BJ (cell line): ENCODE measurements around the gene DNAH10. TPM values are rescaled to one million over a fixed set of nuclear protein-coding genes. Genes with fewer than 3 reads are reported as not detected.

ENCODE experiments used
- CTCF ChIA-PET: fragments of 350-600 bp; formaldehyde crosslinking; extraction: SDS; loops from one replicate; lab custom pipeline; 2021; ENCODE audit warnings: antibody characterized with exemption, inconsistent platforms; lab: Yijun Ruan, JAX
- POLR2A ChIA-PET: fragments of 300-600 bp; sonication (Branson Sonifier 250); formaldehyde crosslinking; extraction: SDS; loops from one replicate; lab custom pipeline; 2021; ENCODE audit warnings: antibody characterized with exemption; lab: Charles Lee
- DNase-seq: peaks from one replicate; pipeline ENCODE4 v3.0.0-alpha.2; 2011; ENCODE audit warnings: low read depth
- H3K27me3 ChIP-seq: 2 replicates; pipeline ENCODE4 v1.6.0; 2011; ENCODE audit warnings: low read length; ENCODE audit not compliant: control insufficient read depth, insufficient read depth
- H3K36me3 ChIP-seq: 2 replicates; pipeline ENCODE4 v1.5.1; 2011; ENCODE audit warnings: low read length; ENCODE audit not compliant: control insufficient read depth, insufficient read depth
- H3K4me3 ChIP-seq: 2 replicates; pipeline ENCODE4 v1.5.1; 2011; ENCODE audit warnings: low read depth, mild to moderate bottlenecking, control low read depth, low read length
- polyA plus RNA-seq: library from polyadenylated mRNA; depleted of rRNA; stranded (reverse); fragments of >200 nt; gene quantifications from 2 replicates; pipeline ENCODE4 v1.2.3, GENCODE V29; 2011
- TF ChIP-seq, protein P1 (sequence below): IDR thresholded peaks from 2 replicates; pipeline ENCODE4 v1.5.1; 2011; ENCODE audit warnings: low read depth, mild to moderate bottlenecking, control low read depth, inconsistent platforms, low read length, moderate library complexity; ENCODE audit not compliant: insufficient read depth

The DNAH10 gene
- polyA plus RNA-seq, 1 experiment = 0.61 TPM

GRCh38 chr12:123807002-123807401, 44.9 kb downstream of the DNAH10 start:
- Histone ChIP-seq H3K27me3 (0 out of 2 replicates have a peak, but pooled peaks cover 5% of the 10 kb centered on the region), H3K4me3 (no peak overlapping the region), H3K36me3 (no peaks in the 10 kb centered on the region)
- no peak for DNase-seq
- POLR2A ChIA-PET = no interaction called here
- TF ChIP-seq, protein P1, sequence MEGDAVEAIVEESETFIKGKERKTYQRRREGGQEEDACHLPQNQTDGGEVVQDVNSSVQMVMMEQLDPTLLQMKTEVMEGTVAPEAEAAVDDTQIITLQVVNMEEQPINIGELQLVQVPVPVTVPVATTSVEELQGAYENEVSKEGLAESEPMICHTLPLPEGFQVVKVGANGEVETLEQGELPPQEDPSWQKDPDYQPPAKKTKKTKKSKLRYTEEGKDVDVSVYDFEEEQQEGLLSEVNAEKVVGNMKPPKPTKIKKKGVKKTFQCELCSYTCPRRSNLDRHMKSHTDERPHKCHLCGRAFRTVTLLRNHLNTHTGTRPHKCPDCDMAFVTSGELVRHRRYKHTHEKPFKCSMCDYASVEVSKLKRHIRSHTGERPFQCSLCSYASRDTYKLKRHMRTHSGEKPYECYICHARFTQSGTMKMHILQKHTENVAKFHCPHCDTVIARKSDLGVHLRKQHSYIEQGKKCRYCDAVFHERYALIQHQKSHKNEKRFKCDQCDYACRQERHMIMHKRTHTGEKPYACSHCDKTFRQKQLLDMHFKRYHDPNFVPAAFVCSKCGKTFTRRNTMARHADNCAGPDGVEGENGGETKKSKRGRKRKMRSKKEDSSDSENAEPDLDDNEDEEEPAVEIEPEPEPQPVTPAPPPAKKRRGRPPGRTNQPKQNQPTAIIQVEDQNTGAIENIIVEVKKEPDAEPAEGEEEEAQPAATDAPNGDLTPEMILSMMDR = no peak
- CTCF ChIA-PET = interaction anchor here (0.6 to 6.4 kb wide), 6 partner anchors 21 to 225 kb away, joined by 3 to 54 read pairs (median 4); no protein-coding TSS in a partner anchor

DNA sequence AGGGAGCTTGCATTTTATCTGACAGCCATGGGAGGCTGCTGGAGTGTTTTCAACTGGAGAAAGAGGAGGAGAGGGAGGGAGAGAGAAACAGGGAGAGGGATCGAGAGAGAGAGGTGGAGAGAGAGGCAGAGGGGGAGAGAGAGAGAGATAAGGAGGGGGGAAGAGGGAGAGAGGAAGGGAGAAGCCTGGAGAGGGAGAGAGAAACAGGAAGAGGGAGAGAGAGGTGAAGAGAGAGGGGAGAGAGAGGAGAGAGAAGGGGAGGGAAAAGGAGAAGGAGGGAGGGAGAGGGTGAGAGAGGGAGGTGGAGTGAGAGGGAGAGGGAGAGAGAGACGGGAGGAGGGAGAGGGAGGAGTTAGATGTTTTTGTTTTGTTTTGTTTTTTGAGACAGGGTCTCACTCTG, 45.6 kb downstream of the DNAH10 start:
- H3K36me3 ChIP-seq = no peaks in the 10 kb centered on the region
- ChIA-PET POLR2A (no interaction called here), CTCF (interaction anchor here (0.6 to 6.4 kb wide), 5 partner anchors 20 to 177 kb away, joined by 3 to 54 read pairs (median 3); no protein-coding TSS in a partner anchor)
- H3K4me3 ChIP-seq = no peak overlapping the region
- DNase-seq = no peak
- 0 out of 2 replicates have a peak, but pooled peaks cover 5% of the 10 kb centered on the region for H3K27me3 ChIP-seq
- TF ChIP-seq, protein P1 = no peak

- TF ChIP-seq, protein P1 = peak; percentile 55
- DNase-seq = no peak
- Histone ChIP-seq H3K36me3 (no peaks in the 10 kb centered on the region), H3K4me3 (no peak overlapping the region), H3K27me3 (0 out of 2 replicates have a peak, but pooled peaks cover 5% of the 10 kb centered on the region)
- POLR2A ChIA-PET = no interaction called here
- CTCF ChIA-PET = interaction anchor here (6.4 kb wide), 1 partner anchor 177 kb away, joined by 54 read pairs; no protein-coding TSS in a partner anchor
These were observed 46.1 kb downstream of the DNAH10 start for GRCh38 chr12:123808167-123808566.

- ChIA-PET POLR2A (no interaction called here), CTCF (interaction anchor here (0.8 to 1.2 kb wide), 3 partner anchors 48 to 219 kb away, joined by 3 read pairs; no protein-coding TSS in a partner anchor)
- TF ChIP-seq, protein P1 = no peak
- Histone ChIP-seq H3K27me3 (0 out of 2 replicates have a peak, but pooled peaks cover 3% of the 10 kb centered on the region), H3K36me3 (no peaks in the 10 kb centered on the region), H3K4me3 (no peak overlapping the region)
- no peak for DNase-seq
These were observed 51.2 kb downstream of the DNAH10 start for GRCh38 chr12:123813349-123813748.

DNA sequence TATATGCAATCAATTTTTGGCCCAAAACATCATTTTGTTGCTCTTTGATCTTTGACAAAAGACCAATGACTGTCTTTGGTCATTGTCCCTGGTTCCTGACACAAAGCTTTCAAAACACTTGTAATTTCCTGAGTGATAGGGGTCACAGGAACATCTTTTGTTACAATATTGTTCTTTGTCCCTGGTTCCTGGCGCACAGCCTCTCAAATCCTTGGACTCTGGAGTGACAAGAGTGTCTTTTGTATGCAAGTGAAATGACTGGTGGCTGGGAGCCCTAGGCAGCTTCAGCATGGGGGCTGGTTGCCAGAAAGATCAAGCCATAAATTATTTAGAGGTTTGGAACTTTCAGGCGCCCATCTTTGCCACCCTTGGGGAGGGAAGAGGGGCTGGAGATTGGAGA, 53.9 kb downstream of the DNAH10 start:
- ChIA-PET CTCF (no interaction called here), POLR2A (no interaction called here)
- Histone ChIP-seq H3K4me3 (no peak overlapping the region), H3K36me3 (no peaks in the 10 kb centered on the region), H3K27me3 (no peaks in the 10 kb centered on the region)
- no peak for DNase-seq
- TF ChIP-seq, protein P1 = no peak
